B cell (primary cell): ENCODE data around the gene ERMARD. TPM values are rescaled to one million over a fixed set of nuclear protein-coding genes. Genes with fewer than 3 reads are reported as not detected.

Experiments
- ATAC-seq: fragments of 200-7000 bp; cut with Tn5 transposase; one replicate; pipeline ENCODE4 v1.10.0; 2021; ENCODE audit warnings: low read depth, mild to moderate bottlenecking, moderate number of reproducible peaks, moderate library complexity
- CTCF ChIA-PET: fragments of 350-600 bp; sonication (Branson Sonifier 250); formaldehyde crosslinking; loops from one replicate; lab custom pipeline; 2021; ENCODE audit warnings: antibody characterized with exemption, inconsistent platforms; lab: Charles Lee
- POLR2A ChIA-PET: fragments of 350-600 bp; sonication (Branson Sonifier 250); formaldehyde crosslinking; loops from one replicate; lab custom pipeline; 2021; ENCODE audit warnings: antibody characterized with exemption; lab: Charles Lee
- DNase-seq: peaks from one replicate; pipeline ENCODE4 v3.0.0; 2013
- H2AFZ ChIP-seq: 2 replicates; pipeline ENCODE4 v1.6.1; 2012; ENCODE audit warnings: mild to moderate bottlenecking, low read depth, low read length; ENCODE audit not compliant: insufficient read depth, poor library complexity, severe bottlenecking
- H3K27ac ChIP-seq, 2 donors: 1 replicate in 1 of 2; 2 replicates in 1 of 2; pipeline ENCODE4 v1.5.1; 2012 to 2013; ENCODE audit warnings: low read length in 2 of 2, mild to moderate bottlenecking in 2 of 2, moderate library complexity in 1 of 2
- H3K27me3 ChIP-seq, 4 experiments: fragments of 200-600 bp in 1 of 4; sonication (generic) in 1 of 4; replicated peaks in 1 of 4; 1 replicate in 2 of 4; 2 replicates in 2 of 4; pipeline versions ENCODE4 v1.6.1 to v1.7.0; 2013 to 2016; ENCODE audit warnings: low read length in 3 of 4, mild to moderate bottlenecking in 2 of 4, mixed read lengths in 1 of 4, moderate library complexity in 1 of 4; ENCODE audit not compliant: insufficient read depth in 4 of 4, control insufficient read depth in 3 of 4; ENCODE audit errors: control extremely low read depth in 1 of 4
- H3K36me3 ChIP-seq, 2 experiments: replicated peaks in 1 of 2; 1 replicate in 1 of 2; 2 replicates in 1 of 2; pipeline versions ENCODE4 v1.6.1 to v1.7.1; 2013; ENCODE audit warnings: low read length in 1 of 2; ENCODE audit not compliant: insufficient read depth in 2 of 2, control insufficient read depth in 1 of 2; ENCODE audit errors: control extremely low read depth in 1 of 2, extremely low read depth in 1 of 2
- H3K4me1 ChIP-seq, 2 donors: fragments of 200-600 bp in 1 of 2; sonication (generic) in 1 of 2; 1 replicate in 1 of 2; 2 replicates in 1 of 2; pipeline versions ENCODE4 v1.5.1 to v1.6.1; 2013 to 2017; ENCODE audit warnings: low read length in 2 of 2; ENCODE audit not compliant: control insufficient read depth in 2 of 2, insufficient read depth in 2 of 2
- H3K4me2 ChIP-seq: replicated peaks from 2 replicates; pipeline ENCODE3; 2012; ENCODE audit warnings: mild to moderate bottlenecking, low read depth, low read length; ENCODE audit not compliant: poor library complexity, severe bottlenecking
- H3K4me3 ChIP-seq, 5 experiments: fragments of 200-600 bp in 1 of 5; sonication (generic) in 1 of 5; 1 replicate in 3 of 5; 2 replicates in 2 of 5; pipeline versions ENCODE4 v1.5.1 to v1.7.0; 2011 to 2016; ENCODE audit warnings: low read length in 4 of 5, mild to moderate bottlenecking in 4 of 5, low read depth in 2 of 5, control low read depth in 1 of 5, moderate library complexity in 1 of 5; ENCODE audit not compliant: insufficient read depth in 1 of 5; ENCODE audit errors: control extremely low read depth in 1 of 5, extremely low read depth in 1 of 5
- H3K79me2 ChIP-seq: fragments of 200-600 bp; sonication (generic); one replicate; pipeline ENCODE4 v1.6.0; 2016; ENCODE audit warnings: low read length; ENCODE audit not compliant: control insufficient read depth, insufficient read depth
- H3K9ac ChIP-seq: fragments of 200-600 bp; sonication (generic); 2 replicates; pipeline ENCODE4 v1.6.1; 2017; ENCODE audit warnings: mild to moderate bottlenecking, low read length, moderate library complexity
- H3K9me3 ChIP-seq, 3 donors: one replicate each; pipeline versions ENCODE4 v1.6.1 to v1.7.1; 2013; ENCODE audit warnings: low read length in 2 of 3; ENCODE audit not compliant: control insufficient read depth in 2 of 3, insufficient read depth in 1 of 3; ENCODE audit errors: control extremely low read depth in 1 of 3
- H4K20me1 ChIP-seq: 2 replicates; pipeline ENCODE4 v1.6.0; 2012; ENCODE audit warnings: mild to moderate bottlenecking, low read length; ENCODE audit not compliant: insufficient read depth, control insufficient read depth, poor library complexity, severe bottlenecking
- H3K27ac Mint-ChIP-seq: one replicate; pipeline ENCODE4 v1.8.0; 2021; ENCODE audit warnings: mixed read lengths
- H3K27me3 Mint-ChIP-seq: one replicate; pipeline ENCODE4 v1.8.0; 2021; ENCODE audit warnings: mixed read lengths
- H3K4me1 Mint-ChIP-seq: one replicate; pipeline ENCODE4 v1.8.0; 2021; ENCODE audit warnings: mixed read lengths
- H3K4me3 Mint-ChIP-seq: one replicate; pipeline ENCODE4 v1.8.0; 2021; ENCODE audit warnings: mixed read lengths
- H3K9me3 Mint-ChIP-seq: one replicate; pipeline ENCODE4 v1.8.0; 2022; ENCODE audit warnings: mixed read lengths; ENCODE audit not compliant: insufficient read depth
- EZH2 ChIP-seq: IDR thresholded peaks from 2 replicates; pipeline ENCODE4 v1.6.1; 2012; ENCODE audit warnings: borderline replicate concordance, low read depth, mild to moderate bottlenecking, moderate library complexity, low read length; ENCODE audit not compliant: insufficient read depth, poor library complexity, severe bottlenecking
- WGBS: methylation state at CpG from one replicate; pipeline ENCODE4 v1.1.5; 2013; ENCODE audit warnings: missing lambda C conversion rate; ENCODE audit not compliant: insufficient coverage; 5-methylcytosine and 5-hydroxymethylcytosine counted together
- intact Hi-C: fragments of 100-400 bp; cut with micrococcal nuclease; formaldehyde crosslinking; loops from one replicate; pipeline ENCODE4 v1.10.0; 2022
- polyA plus RNA-seq: library from polyadenylated mRNA; depleted of rRNA; stranded (reverse); fragments of >200 nt; gene quantifications from 2 replicates; pipeline ENCODE4 v1.2.3, GENCODE V29; 2012
- total RNA-seq, 2 donors: library from RNA; stranded (reverse); fragments of 120-200 nt in 1 of 2; gene quantifications; 1 replicate in 1 of 2; 2 replicates in 1 of 2; pipeline versions ENCODE4 v1.2.3 to v1.2.4, GENCODE V29; 2013 to 2022
- TF ChIP-seq, protein P1 (sequence below): fragments of 200-600 bp; IDR thresholded peaks from one replicate; pipeline ENCODE4 v1.8.0; 2022; ENCODE audit warnings: antibody characterized with exemption, mild to moderate bottlenecking

ERMARD gene
- total and polyA plus RNA-seq, 2 donors (not counting 1 experiment from before 2014, with no cell fraction given): 42.8 to 65.1 TPM

DNA sequence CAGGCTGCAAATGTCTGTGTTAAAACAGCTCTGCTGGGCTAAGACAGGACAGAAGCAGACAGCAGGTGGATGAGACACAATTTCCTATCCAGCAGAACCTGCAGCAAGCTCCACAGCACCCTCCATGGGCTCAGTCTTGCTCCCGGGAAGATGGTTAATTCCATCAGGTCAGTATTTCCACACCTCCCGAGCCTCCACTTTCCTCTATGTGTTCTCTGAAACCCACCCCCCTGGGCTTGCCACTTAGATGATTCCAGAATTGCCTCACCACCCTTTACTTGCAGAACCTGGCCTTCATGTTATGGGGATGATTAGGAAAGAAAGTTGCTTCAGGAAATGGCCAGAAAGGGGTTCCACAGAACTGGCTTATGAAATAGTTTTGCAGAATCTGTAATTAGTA is 43.8 kb downstream of the ERMARD start:
- no peaks in the 10 kb centered on the region for H3K36me3 ChIP-seq
- Mint-ChIP-seq H3K27me3 (peaks cover 64% of the 10 kb centered on the region), H3K4me3 (no peak overlapping the region), H3K27ac (no peak overlapping the region), H3K4me1 (peaks cover 7% of the 10 kb centered on the region), H3K9me3 (no peaks in the 10 kb centered on the region)
- POLR2A ChIA-PET: no interaction called here
- no peaks in the 10 kb centered on the region for H3K9me3 ChIP-seq
- H2AFZ ChIP-seq: no peak overlapping the region
- H4K20me1 ChIP-seq: no peaks in the 10 kb centered on the region
- H3K9ac ChIP-seq: no peak overlapping the region
- DNase-seq (no peak), ATAC-seq (no peak)
- no peaks in the 10 kb centered on the region for H3K79me2 ChIP-seq
- TF ChIP-seq, protein P1, sequence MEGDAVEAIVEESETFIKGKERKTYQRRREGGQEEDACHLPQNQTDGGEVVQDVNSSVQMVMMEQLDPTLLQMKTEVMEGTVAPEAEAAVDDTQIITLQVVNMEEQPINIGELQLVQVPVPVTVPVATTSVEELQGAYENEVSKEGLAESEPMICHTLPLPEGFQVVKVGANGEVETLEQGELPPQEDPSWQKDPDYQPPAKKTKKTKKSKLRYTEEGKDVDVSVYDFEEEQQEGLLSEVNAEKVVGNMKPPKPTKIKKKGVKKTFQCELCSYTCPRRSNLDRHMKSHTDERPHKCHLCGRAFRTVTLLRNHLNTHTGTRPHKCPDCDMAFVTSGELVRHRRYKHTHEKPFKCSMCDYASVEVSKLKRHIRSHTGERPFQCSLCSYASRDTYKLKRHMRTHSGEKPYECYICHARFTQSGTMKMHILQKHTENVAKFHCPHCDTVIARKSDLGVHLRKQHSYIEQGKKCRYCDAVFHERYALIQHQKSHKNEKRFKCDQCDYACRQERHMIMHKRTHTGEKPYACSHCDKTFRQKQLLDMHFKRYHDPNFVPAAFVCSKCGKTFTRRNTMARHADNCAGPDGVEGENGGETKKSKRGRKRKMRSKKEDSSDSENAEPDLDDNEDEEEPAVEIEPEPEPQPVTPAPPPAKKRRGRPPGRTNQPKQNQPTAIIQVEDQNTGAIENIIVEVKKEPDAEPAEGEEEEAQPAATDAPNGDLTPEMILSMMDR: no peak
- no peak for TF ChIP-seq EZH2
- 100% methylated on average over 1 of the region's 2 CpGs for WGBS
- peaks cover 0 to 25% (median 8%) of the 10 kb centered on the region in 4 experiments for H3K27me3 ChIP-seq
- H3K4me3 ChIP-seq: no peak overlapping the region
- H3K4me1 ChIP-seq: peaks cover 5 to 8% of the 10 kb centered on the region in 2 donors
- intact Hi-C loops: loop anchor here (10.0 kb wide), 1 partner anchor 150 kb away; no protein-coding TSS in a partner anchor
- no peak overlapping the region for H3K27ac ChIP-seq
- CTCF ChIA-PET: interaction anchor here (2.9 kb wide), 1 partner anchor 722 kb away, joined by 10 read pairs; no protein-coding TSS in a partner anchor
- H3K4me2 ChIP-seq: no peak overlapping the region

DNA sequence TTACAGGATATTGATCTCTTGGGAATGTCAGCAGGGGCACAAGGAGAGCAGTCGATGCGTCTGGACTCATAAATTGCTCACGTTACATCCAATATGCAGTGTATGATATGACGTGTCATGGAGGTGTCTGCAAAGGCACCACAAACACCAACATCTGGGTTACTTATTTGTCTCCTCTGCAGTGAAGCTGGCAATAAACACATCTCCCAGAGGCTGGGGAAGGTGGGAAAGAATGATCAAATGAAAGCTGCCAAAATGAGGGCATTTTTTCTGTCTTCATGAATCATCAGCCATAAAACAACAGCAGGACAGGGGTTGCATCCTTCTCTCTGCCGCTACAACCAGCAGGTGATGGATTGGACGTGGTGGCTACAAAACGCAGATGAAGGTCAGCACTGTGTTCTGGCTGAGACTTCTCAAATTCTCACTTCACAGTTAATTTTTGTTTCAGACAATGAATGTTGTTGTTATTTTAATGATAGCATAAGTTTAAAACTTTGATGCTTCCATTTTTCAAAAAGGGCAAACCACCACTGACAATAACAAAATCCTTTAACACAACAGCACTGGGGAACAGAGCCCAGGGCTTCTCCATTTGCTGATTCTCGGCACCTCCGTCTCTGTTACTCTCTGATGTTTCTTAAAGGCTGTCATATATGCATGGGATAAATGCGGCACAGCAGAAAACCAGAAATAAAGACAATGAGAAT is 47.5 kb downstream of the ERMARD start:
- CTCF ChIA-PET: interaction anchor here (1.3 kb wide), 1 partner anchor 9 kb away, joined by 3 read pairs; no protein-coding TSS in a partner anchor
- Mint-ChIP-seq H3K4me3 (no peak overlapping the region), H3K27me3 (peaks cover 43% of the 10 kb centered on the region), H3K4me1 (peaks cover 12% of the 10 kb centered on the region), H3K9me3 (no peaks in the 10 kb centered on the region), H3K27ac (no peak overlapping the region)
- H3K4me3 ChIP-seq: no peak overlapping the region
- POLR2A ChIA-PET: no interaction called here
- peaks cover 3 to 4% of the 10 kb centered on the region in 2 donors for H3K4me1 ChIP-seq
- H3K27ac ChIP-seq: no peak overlapping the region
- no peak overlapping the region for H3K9ac ChIP-seq
- intact Hi-C loops: loop anchor here (10.0 kb wide), 1 partner anchor 146 kb away; no protein-coding TSS in a partner anchor
- 92% methylated on average over 6 of the region's 10 CpGs for WGBS
- no peaks in the 10 kb centered on the region for H4K20me1 ChIP-seq
- no peaks in the 10 kb centered on the region for H3K79me2 ChIP-seq
- ATAC-seq: no peak
- H3K9me3 ChIP-seq: no peaks in the 10 kb centered on the region
- DNase-seq: no peak
- H3K27me3 ChIP-seq: peaks cover 0 to 5% (median 0%) of the 10 kb centered on the region in 4 experiments
- no peaks in the 10 kb centered on the region for H3K36me3 ChIP-seq
- H3K4me2 ChIP-seq: no peak overlapping the region
- no peak for TF ChIP-seq EZH2
- no peak overlapping the region for H2AFZ ChIP-seq
